HepG2 (cell line): ENCODE results near the gene SLC35G2. TPM values are rescaled to one million over a fixed set of nuclear protein-coding genes. Genes with fewer than 3 reads are reported as not detected.
A peak's percentile ranks its signal among the peaks of the same experiment; 100 is the strongest.

ENCODE experiments used
- ATAC-seq: fragments of 200-7000 bp; cut with Tn5 transposase; 3 replicates; pipeline ENCODE4 v1.9.1; 2020; ENCODE audit warnings: mild to moderate bottlenecking, moderate library complexity
- BruUV-seq: library from RNA; stranded (reverse); fragments of 400-500 nt; replicated peaks from 2 replicates; lab custom pipeline; 2021; lab: Mats Ljungman, UMichigan
- CTCF ChIA-PET: fragments of 300-600 bp; formaldehyde crosslinking; extraction: SDS; loops from one replicate; lab custom pipeline; 2021; ENCODE audit warnings: low total read pairs, inconsistent platforms, low intra/inter-chr PET ratio; lab: Yijun Ruan, JAX
- POLR2A ChIA-PET: fragments of 350-600 bp; sonication (Branson Sonifier 250); formaldehyde crosslinking; loops from one replicate; lab custom pipeline; 2020; ENCODE audit warnings: antibody characterized with exemption, inconsistent platforms; lab: Yijun Ruan, JAX
- DNase-seq: peaks from one replicate; pipeline ENCODE4 v3.0.0-alpha.2; 2015; ENCODE audit warnings: low spot score
- FAIRE-seq: peaks from 3 replicates; lab custom pipeline; 2011; peaks lifted over from hg19 to GRCh38; lab: Jason Lieb, UNC
- H2AFZ ChIP-seq: one replicate; pipeline ENCODE4 v1.6.1; 2011; ENCODE audit warnings: low read length, inconsistent platforms
- H3K27ac ChIP-seq: fragments of 300-600 bp; 3 replicates; pipeline ENCODE4 v1.8.0; 2011; ENCODE audit warnings: mixed run types, mild to moderate bottlenecking, mixed read lengths, low read length, inconsistent platforms; ENCODE audit not compliant: insufficient read depth; ENCODE audit errors: extremely low read length
- H3K27me3 ChIP-seq, 2 experiments: fragments of 200-600 bp in 1 of 2; 2 replicates in 1 of 2; 3 replicates in 1 of 2; pipeline versions ENCODE4 v1.6.0 to v1.8.0; 2011; ENCODE audit warnings: low read length in 2 of 2, mild to moderate bottlenecking in 2 of 2, moderate library complexity in 2 of 2, inconsistent platforms in 1 of 2; ENCODE audit not compliant: insufficient read depth in 2 of 2, control insufficient read depth in 1 of 2
- H3K36me3 ChIP-seq, 2 experiments: fragments of 200-600 bp in 1 of 2; replicated peaks in 1 of 2; 2 replicates in 1 of 2; 3 replicates in 1 of 2; pipeline versions ENCODE4 v1.5.1 to v1.8.0; 2011; ENCODE audit warnings: low read length in 2 of 2, inconsistent platforms in 1 of 2; ENCODE audit not compliant: insufficient read depth in 2 of 2, control insufficient read depth in 1 of 2
- H3K4me1 ChIP-seq: 2 replicates; pipeline ENCODE4 v1.5.1; 2012; ENCODE audit warnings: low read length, inconsistent platforms; ENCODE audit not compliant: insufficient read depth
- H3K4me2 ChIP-seq: 2 replicates; pipeline ENCODE4 v1.6.0; 2011; ENCODE audit warnings: low read depth, low read length, inconsistent platforms
- H3K4me3 ChIP-seq, 3 experiments: fragments of 200-600 bp in 1 of 3; sonication (generic), shearing (Covaris generic) in 1 of 3; replicated peaks in 1 of 3; 2 replicates each; pipeline ENCODE4 v1.5.1; 2011 to 2016; ENCODE audit warnings: low read length in 3 of 3, inconsistent platforms in 2 of 3, low read depth in 2 of 3, mild to moderate bottlenecking in 2 of 3, control low read depth in 1 of 3, mixed read lengths in 1 of 3; ENCODE audit not compliant: insufficient read depth in 1 of 3
- H3K79me2 ChIP-seq: one replicate; pipeline ENCODE4 v1.6.1; 2011; ENCODE audit warnings: low read length, inconsistent platforms; ENCODE audit not compliant: insufficient read depth
- H3K9ac ChIP-seq: 2 replicates; pipeline ENCODE4 v1.6.0; 2011; ENCODE audit warnings: mild to moderate bottlenecking, low read depth, low read length, inconsistent platforms; ENCODE audit not compliant: insufficient read depth
- H3K9me3 ChIP-seq: 2 replicates; pipeline ENCODE4 v1.5.1; 2012; ENCODE audit warnings: mild to moderate bottlenecking, low read length
- H4K20me1 ChIP-seq: 2 replicates; pipeline ENCODE4 v1.6.0; 2011; ENCODE audit warnings: inconsistent platforms, mild to moderate bottlenecking, low read length, moderate library complexity; ENCODE audit not compliant: insufficient read depth
- MAFG ChIP-seq: sonication (generic); formaldehyde crosslinking; IDR thresholded peaks from 2 replicates; pipeline ENCODE4 v1.5.1; 2020; ENCODE audit warnings: mild to moderate bottlenecking, missing genetic modification reagents
- MXD3 ChIP-seq: IDR thresholded peaks from 2 replicates; pipeline ENCODE4 v1.6.1; 2016; ENCODE audit warnings: mild to moderate bottlenecking, missing biosample characterization, missing genetic modification reagents
- PHF21A ChIP-seq: sonication (generic); formaldehyde crosslinking; IDR thresholded peaks from 2 replicates; pipeline ENCODE4 v1.5.0; 2020; ENCODE audit warnings: mild to moderate bottlenecking, missing genetic modification reagents
- RBM39 ChIP-seq: fragments of 200-400 bp; formaldehyde crosslinking; IDR thresholded peaks from one replicate; pipeline ENCODE4 v1.6.1; 2018; ENCODE audit warnings: antibody characterized with exemption, mild to moderate bottlenecking, low read depth, low read length; ENCODE audit not compliant: poor library complexity, severe bottlenecking
- REL ChIP-seq: sonication (generic); formaldehyde crosslinking; conservative IDR thresholded peaks from 2 replicates; pipeline ENCODE4 v1.8.0; 2022; ENCODE audit warnings: mild to moderate bottlenecking, missing genetic modification reagents, moderate library complexity
- REST ChIP-seq, 2 experiments: IDR thresholded peaks; 2 replicates each; pipeline ENCODE4 v1.6.1; 2011 to 2012; ENCODE audit warnings: low read length in 2 of 2, borderline replicate concordance in 1 of 2, low read depth in 1 of 2, mild to moderate bottlenecking in 1 of 2, moderate library complexity in 1 of 2
- SRSF1 ChIP-seq: fragments of 200-400 bp; formaldehyde crosslinking; optimal IDR thresholded peaks from 2 replicates; pipeline ENCODE3; 2017; ENCODE audit warnings: mild to moderate bottlenecking, low read depth, low read length, moderate library complexity
- SYNCRIP ChIP-seq: fragments of 200-400 bp; formaldehyde crosslinking; IDR thresholded peaks from 2 replicates; pipeline ENCODE4 v1.6.1; 2018; ENCODE audit warnings: mild to moderate bottlenecking, low read depth, low read length; ENCODE audit not compliant: insufficient read depth
- U2AF1 ChIP-seq: fragments of 200-400 bp; formaldehyde crosslinking; optimal IDR thresholded peaks from 2 replicates; pipeline ENCODE3; 2017; ENCODE audit warnings: mild to moderate bottlenecking, low read depth, low read length
- ZNF230 ChIP-seq: sonication (generic); formaldehyde crosslinking; IDR thresholded peaks from 2 replicates; pipeline ENCODE4 v1.4.0; 2020; ENCODE audit warnings: mild to moderate bottlenecking, missing genetic modification reagents
- ZNF326 ChIP-seq: sonication (generic); formaldehyde crosslinking; IDR thresholded peaks from 2 replicates; pipeline ENCODE4 v1.4.0; 2020; ENCODE audit warnings: missing genetic modification reagents, borderline replicate concordance
- ZNF430 ChIP-seq: sonication (generic); formaldehyde crosslinking; IDR thresholded peaks from 2 replicates; pipeline ENCODE4 v1.9.0; 2021; ENCODE audit warnings: mild to moderate bottlenecking, missing genetic modification reagents
- ZNF431 ChIP-seq: sonication (generic); formaldehyde crosslinking; IDR thresholded peaks from 2 replicates; pipeline ENCODE4 v1.9.0; 2022; ENCODE audit warnings: missing genetic modification reagents, low read depth, mild to moderate bottlenecking, borderline replicate concordance
- ZNF556 ChIP-seq: sonication (generic); formaldehyde crosslinking; IDR thresholded peaks from 2 replicates; pipeline ENCODE4 v1.4.0; 2020; ENCODE audit warnings: mild to moderate bottlenecking, missing genetic modification reagents, borderline replicate concordance
- ZNF687 ChIP-seq: sonication (generic); formaldehyde crosslinking; IDR thresholded peaks from 2 replicates; pipeline ENCODE4 v1.5.1; 2020; ENCODE audit warnings: mild to moderate bottlenecking, missing genetic modification reagents, moderate library complexity
- ZNF883 ChIP-seq: sonication (generic); formaldehyde crosslinking; IDR thresholded peaks from 2 replicates; pipeline ENCODE4 v1.5.1; 2020; ENCODE audit warnings: mild to moderate bottlenecking, missing genetic modification reagents; ENCODE audit errors: not compliant biosample characterization
- WGBS: methylation state at CpG from one replicate; pipeline ENCODE4 v1.1.6; 2017; ENCODE audit warnings: low lambda C conversion rate; 5-methylcytosine and 5-hydroxymethylcytosine counted together
- in situ Hi-C: cut with HindIII; loops from 2 replicates; pipeline ENCODE4 v1.10.0; 2017; ENCODE audit warnings: low pct_unique_long_range_greater_than_20kb; ENCODE audit not compliant: extremely low pct_ligation_motif_present
- intact Hi-C: fragments of 100-400 bp; cut with micrococcal nuclease; formaldehyde crosslinking; loops from one replicate; pipeline ENCODE4 v1.10.0; 2022; ENCODE audit not compliant: unreplicated experiment
- polyA plus RNA-seq, 8 experiments: library from polyadenylated mRNA; depleted of rRNA in 3 of 8; stranded (reverse) in 7 of 8; unstranded in 1 of 8; fragments of >200 nt; fragmentation: Illumina TruSeq in 4 of 8; extraction: Trizol in 4 of 8; gene quantifications; 2 replicates each; pipeline versions ENCODE4 v1.2.1 to v1.2.3, GENCODE V29; 2011 to 2016; ENCODE audit warnings: low read depth in 4 of 8, missing spikeins in 1 of 8, mixed read lengths in 1 of 8; ENCODE audit not compliant: insufficient read depth in 1 of 8
- total RNA-seq, 5 experiments: library from RNA; depleted of rRNA; stranded (reverse); fragments of >200 nt; fragmentation: Illumina TruSeq; extraction: Trizol; gene quantifications; 2 replicates each; pipeline ENCODE4 v1.2.3, GENCODE V29; 2016; ENCODE audit warnings: low read depth in 1 of 5

Gene SLC35G2
- total and polyA plus RNA-seq, 2 of the 13 experiments (the other 11 are each of a cell fraction or from before 2014, with no cell fraction given) = 7.6 to 10.3 TPM

- in situ Hi-C loops (no loop called here), intact Hi-C loops (no loop called here)
- Histone ChIP-seq H3K79me2 (peaks cover 41% of the 10 kb centered on the region), H3K4me1 (peaks cover 31% of the 10 kb centered on the region), H3K27ac (peak overlapping the region; percentile 71), H3K27me3 (no peaks in the 10 kb centered on the region), H3K9ac (peak overlapping the region; percentile 80), H3K36me3 (no peaks in the 10 kb centered on the region), H3K9me3 (no peaks in the 10 kb centered on the region), H4K20me1 (peaks cover 5% of the 10 kb centered on the region), H3K4me2 (peak overlapping the region; percentile 100), H3K4me3 (peak overlapping the region; percentile 72 to 81 (median 77)), H2AFZ (no peak overlapping the region)
- BruUV-seq = no TSS peak
- FAIRE-seq (no peak), DNase-seq (peak; percentile 16), ATAC-seq (peak; percentile 71)
- ChIA-PET CTCF (no interaction called here), POLR2A (interaction anchor here (1.0 kb wide), 1 partner anchor 67 kb away, joined by 6 read pairs; the partner anchor contains the start of gene STAG1)
- WGBS = 0% methylated on average over 2 of the region's 21 CpGs
- no peak for TF ChIP-seq ZNF430 (CRISPR knock-in tag)
- TF ChIP-seq ZNF687 (CRISPR knock-in tag) = peak; percentile 78
- TF ChIP-seq MAFG (CRISPR knock-in tag) = 0 out of 2 replicates have a peak, but pooled peaks have one; percentile 14
- peak; percentile 3 for TF ChIP-seq ZNF883 (CRISPR knock-in tag)
- TF ChIP-seq MXD3 (CRISPR knock-in tag) = no peak
- TF ChIP-seq ZNF556 (CRISPR knock-in tag) = no peak
- TF ChIP-seq PHF21A = peak; percentile 44; the same call in 1 of the 2 replicates
- TF ChIP-seq SYNCRIP = no peak
- no peak for TF ChIP-seq SRSF1
- no peak for TF ChIP-seq ZNF326
- no peak; the same call in 1 of the 2 replicates for TF ChIP-seq ZNF431 (CRISPR knock-in tag)
- peak in 1 of 2 experiments; percentile 10; a peak in 1 of 4 replicates for TF ChIP-seq REST (IDR thresholded peaks at IDR 0.05; ENCODE audit: borderline replicate concordance in 1 of 2, low read depth in 1 of 2, low read length in 2 of 2)
- peak; percentile 57; the same call in 1 of the 2 replicates for TF ChIP-seq REL (CRISPR knock-in tag)
- peak; percentile 19 for TF ChIP-seq RBM39
- no peak for TF ChIP-seq U2AF1
- no peak for TF ChIP-seq ZNF230 (CRISPR knock-in tag)
Measured at GRCh38 chr3:136819392-136819730, 435 bp downstream of the SLC35G2 start.
